Endothelial cell of umbilical vein (primary cell): ENCODE data around the gene INHBB. TPM values are rescaled to one million over a fixed set of nuclear protein-coding genes. Genes with fewer than 3 reads are reported as not detected.

Experiments
- BruUV-seq: library from RNA; stranded (reverse); fragments of 400-500 nt; replicated peaks from 2 replicates; lab custom pipeline; 2021; lab: Mats Ljungman, UMichigan
- CTCF ChIA-PET: fragments of 300-600, 350-600 bp; sonication (Branson Sonifier 250); formaldehyde crosslinking; loops from one replicate; lab custom pipeline; 2021; ENCODE audit warnings: antibody characterized with exemption, inconsistent platforms; lab: Charles Lee
- POLR2A ChIA-PET: fragments of 300-600, 350-600 bp; sonication (Branson Sonifier 250); formaldehyde crosslinking; loops from one replicate; lab custom pipeline; 2021; ENCODE audit warnings: antibody characterized with exemption, inconsistent platforms; lab: Charles Lee
- DNase-seq: peaks from one replicate; pipeline ENCODE4 v3.0.0-alpha.2; 2011; ENCODE audit warnings: low read depth, low spot score
- FAIRE-seq: peaks from 2 replicates; lab custom pipeline; 2011; peaks lifted over from hg19 to GRCh38; lab: Jason Lieb, UNC
- H2AFZ ChIP-seq: 2 replicates; pipeline ENCODE4 v1.6.0; 2012; ENCODE audit warnings: low read depth, low read length, control low read depth, inconsistent platforms
- H3K27ac ChIP-seq: 2 replicates; pipeline ENCODE4 v1.5.1; 2011; ENCODE audit warnings: low read depth, mild to moderate bottlenecking, control low read depth, low read length, moderate library complexity; ENCODE audit not compliant: insufficient read depth
- H3K27me3 ChIP-seq, 2 experiments: 2 replicates each; pipeline versions ENCODE4 v1.6.0 to v1.6.1; 2011; ENCODE audit warnings: low read length in 2 of 2, mixed read lengths in 1 of 2; ENCODE audit not compliant: control insufficient read depth in 2 of 2, insufficient read depth in 2 of 2
- H3K36me3 ChIP-seq, 2 experiments: 2 replicates in 1 of 2; 3 replicates in 1 of 2; pipeline ENCODE4 v1.5.1; 2011; ENCODE audit warnings: low read length in 2 of 2, mild to moderate bottlenecking in 1 of 2, moderate library complexity in 1 of 2; ENCODE audit not compliant: control insufficient read depth in 2 of 2, insufficient read depth in 2 of 2; ENCODE audit errors: extremely low read depth in 1 of 2
- H3K4me1 ChIP-seq: 3 replicates; pipeline ENCODE4 v1.5.1; 2011; ENCODE audit warnings: mild to moderate bottlenecking, low read length; ENCODE audit not compliant: control insufficient read depth, insufficient read depth; ENCODE audit errors: extremely low read depth
- H3K4me2 ChIP-seq: 2 replicates; pipeline ENCODE4 v1.6.1; 2011; ENCODE audit warnings: low read length, control low read depth, mixed read lengths; ENCODE audit not compliant: insufficient read depth
- H3K4me3 ChIP-seq, 3 experiments: fragments of 200-600 bp in 1 of 3; sonication (generic), shearing (Covaris generic) in 1 of 3; replicated peaks in 1 of 3; 2 replicates each; pipeline ENCODE4 v1.5.1; 2011 to 2016; ENCODE audit warnings: control low read depth in 3 of 3, low read length in 3 of 3, mild to moderate bottlenecking in 2 of 3, inconsistent platforms in 1 of 3, low read depth in 1 of 3, moderate library complexity in 1 of 3; ENCODE audit not compliant: insufficient read depth in 1 of 3
- H3K79me2 ChIP-seq: 2 replicates; pipeline ENCODE4 v1.6.0; 2012; ENCODE audit warnings: low read length, inconsistent platforms; ENCODE audit not compliant: control insufficient read depth, insufficient read depth
- H3K9ac ChIP-seq: replicated peaks from 2 replicates; pipeline ENCODE3; 2011; ENCODE audit warnings: low read length, control low read depth; ENCODE audit not compliant: insufficient read depth; ENCODE audit errors: extremely low read depth
- H3K9me1 ChIP-seq: replicated peaks from 3 replicates; pipeline ENCODE4 v1.6.0; 2011; ENCODE audit warnings: mild to moderate bottlenecking, low read length; ENCODE audit not compliant: control insufficient read depth, insufficient read depth; ENCODE audit errors: extremely low read depth
- H3K9me3 ChIP-seq: replicated peaks from 2 replicates; pipeline ENCODE4 v1.5.1; 2012; ENCODE audit warnings: low read length, inconsistent platforms; ENCODE audit not compliant: control insufficient read depth, insufficient read depth
- H4K20me1 ChIP-seq: replicated peaks from 2 replicates; pipeline ENCODE3; 2011; ENCODE audit warnings: mild to moderate bottlenecking, low read length; ENCODE audit not compliant: control insufficient read depth, insufficient read depth; ENCODE audit errors: extremely low read depth
- CTCF ChIP-seq, 2 donors: IDR thresholded peaks; 1 replicate in 1 of 2; 2 replicates in 1 of 2; pipeline ENCODE4 v1.5.1; 2011; ENCODE audit warnings: low read length in 2 of 2, mild to moderate bottlenecking in 2 of 2, moderate library complexity in 2 of 2, control low read depth in 1 of 2, inconsistent platforms in 1 of 2, low read depth in 1 of 2; ENCODE audit not compliant: insufficient read depth in 1 of 2; ENCODE audit errors: extremely low read depth in 1 of 2
- EZH2 ChIP-seq: IDR thresholded peaks from 2 replicates; pipeline ENCODE4 v1.6.1; 2012; ENCODE audit warnings: borderline replicate concordance, low read depth, mild to moderate bottlenecking, moderate library complexity, low read length, inconsistent platforms; ENCODE audit not compliant: severe bottlenecking
- FOS ChIP-seq: IDR thresholded peaks from 2 replicates; pipeline ENCODE4 v1.6.1; 2011; ENCODE audit warnings: mild to moderate bottlenecking, low read length, moderate library complexity, borderline replicate concordance; ENCODE audit not compliant: insufficient read depth
- JUN ChIP-seq: IDR thresholded peaks from 2 replicates; pipeline ENCODE4 v1.6.1; 2011; ENCODE audit warnings: borderline replicate concordance, low read depth; ENCODE audit not compliant: insufficient read length, insufficient read depth
- dilution Hi-C: fragments of 300-500 bp; cut with MboI; formaldehyde crosslinking; loops from one replicate; pipeline ENCODE4 v1.15.0; 2019; ENCODE audit warnings: low sequenced_read_pairs; ENCODE audit not compliant: extremely low pct_ligation_motif_present
- intact Hi-C: fragments of 100-400 bp; cut with micrococcal nuclease; formaldehyde crosslinking; loops from one replicate; pipeline ENCODE4 v1.10.0; 2022
- polyA plus RNA-seq, 4 experiments: library from polyadenylated mRNA; depleted of rRNA in 3 of 4; stranded (reverse) in 3 of 4; unstranded in 1 of 4; fragments of >200 nt; gene quantifications; 2 replicates each; pipeline versions ENCODE4 v1.2.1 to v1.2.3, GENCODE V29; 2011 to 2012; ENCODE audit warnings: missing spikeins in 1 of 4
- total RNA-seq: library from RNA; stranded (reverse); gene quantifications from 2 replicates; pipeline ENCODE4 v1.2.3, GENCODE V29; 2021

Gene INHBB
- total and polyA plus RNA-seq, 2 donors (not counting 3 experiments of a cell fraction or from before 2014, with no cell fraction given), result 0.11 to 1.8 TPM

- no peak for FAIRE-seq
- H3K79me2 ChIP-seq, result no peaks in the 10 kb centered on the region
- no peak overlapping the region for H2AFZ ChIP-seq
- H3K9me3 ChIP-seq, result no peaks in the 10 kb centered on the region
- dilution Hi-C loops (no loop called here), intact Hi-C loops (no loop called here)
- H3K4me3 ChIP-seq, result no peak overlapping the region
- BruUV-seq, result no TSS peak
- H3K9ac ChIP-seq, result no peak overlapping the region
- H3K27ac ChIP-seq, result no peak overlapping the region
- no peaks in the 10 kb centered on the region for H3K9me1 ChIP-seq
- DNase-seq, result no peak
- no peaks in the 10 kb centered on the region for H3K4me1 ChIP-seq
- POLR2A ChIA-PET, result no interaction called here
- no peak for TF ChIP-seq EZH2
- TF ChIP-seq CTCF (IDR thresholded peaks at IDR 0.05; ENCODE audit: extremely low read depth in 1 of 2, insufficient read depth in 1 of 2, low read depth in 1 of 2, low read length in 2 of 2), result no peak
- no peak for TF ChIP-seq JUN
- TF ChIP-seq FOS, result no peak
- no peaks in the 10 kb centered on the region for H3K36me3 ChIP-seq
- H4K20me1 ChIP-seq, result no peaks in the 10 kb centered on the region
- no peak overlapping the region for H3K4me2 ChIP-seq
- peaks cover 0 to 4% of the 10 kb centered on the region in 2 experiments for H3K27me3 ChIP-seq
- CTCF ChIA-PET, result interaction anchor here (1.0 to 1.6 kb wide), 3 partner anchors 10 to 350 kb away, joined by 3 to 5 read pairs (median 4); no protein-coding TSS in a partner anchor
These were observed 19.9 kb upstream of the INHBB start for GRCh38 chr2:120326066-120326465.
